Ishikawa (cell line): ENCODE measurements around the gene TCF7.

ENCODE experiments used
- CEBPB ChIP-seq: IDR thresholded peaks from 2 replicates; pipeline ENCODE4 v1.6.1; 2012
- CREB1 ChIP-seq: IDR thresholded peaks from 2 replicates; pipeline ENCODE4 v1.6.1; 2012; ENCODE audit warnings: low read depth
- EGR1 ChIP-seq: IDR thresholded peaks from 2 replicates; pipeline ENCODE4 v1.6.1; 2012
- EP300 ChIP-seq: IDR thresholded peaks from 2 replicates; pipeline ENCODE4 v1.6.1; 2012; ENCODE audit warnings: borderline replicate concordance
- FOXM1 ChIP-seq: IDR thresholded peaks from 2 replicates; pipeline ENCODE4 v1.6.1; 2012; ENCODE audit warnings: low read depth, borderline replicate concordance
- NFIC ChIP-seq: IDR thresholded peaks from 2 replicates; pipeline ENCODE4 v1.6.1; 2012
- RAD21 ChIP-seq: IDR thresholded peaks from 2 replicates; pipeline ENCODE4 v1.6.1; 2012; ENCODE audit warnings: low read depth
- TAF1 ChIP-seq: IDR thresholded peaks from 2 replicates; pipeline ENCODE4 v1.6.1; 2012; ENCODE audit warnings: low read depth, mild to moderate bottlenecking
- TCF12 ChIP-seq: IDR thresholded peaks from 2 replicates; pipeline ENCODE4 v1.6.1; 2012; ENCODE audit warnings: low read depth
- TEAD4 ChIP-seq: IDR thresholded peaks from 2 replicates; pipeline ENCODE4 v1.6.1; 2012
- YY1 ChIP-seq: IDR thresholded peaks from 2 replicates; pipeline ENCODE4 v1.6.1; 2012; ENCODE audit warnings: low read depth
- ZBTB7A ChIP-seq: IDR thresholded peaks from 2 replicates; pipeline ENCODE4 v1.6.1; 2012; ENCODE audit warnings: low read depth
- TF ChIP-seq, protein P1 (sequence below): IDR thresholded peaks from 2 replicates; pipeline ENCODE4 v1.6.1; 2012
- TF ChIP-seq, protein P2 (sequence below): IDR thresholded peaks from 2 replicates; pipeline ENCODE4 v1.6.1; 2012; ENCODE audit warnings: low read depth, mild to moderate bottlenecking
- TF ChIP-seq, protein P3 (sequence below): IDR thresholded peaks from 2 replicates; pipeline ENCODE4 v1.6.1; 2012

The TCF7 gene

GRCh38 chr5:134115806-134116175 is 1.3 kb downstream of the TCF7 start:
- no peak for TF ChIP-seq NFIC
- TF ChIP-seq CREB1 = no peak
- no peak for TF ChIP-seq TAF1
- no peak for TF ChIP-seq EP300
- no peak for TF ChIP-seq FOXM1
- TF ChIP-seq YY1 = no peak
- TF ChIP-seq TCF12 = no peak
- no peak for TF ChIP-seq TEAD4
- TF ChIP-seq, protein P1, sequence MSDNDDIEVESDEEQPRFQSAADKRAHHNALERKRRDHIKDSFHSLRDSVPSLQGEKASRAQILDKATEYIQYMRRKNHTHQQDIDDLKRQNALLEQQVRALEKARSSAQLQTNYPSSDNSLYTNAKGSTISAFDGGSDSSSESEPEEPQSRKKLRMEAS = no peak
- TF ChIP-seq, protein P2, sequence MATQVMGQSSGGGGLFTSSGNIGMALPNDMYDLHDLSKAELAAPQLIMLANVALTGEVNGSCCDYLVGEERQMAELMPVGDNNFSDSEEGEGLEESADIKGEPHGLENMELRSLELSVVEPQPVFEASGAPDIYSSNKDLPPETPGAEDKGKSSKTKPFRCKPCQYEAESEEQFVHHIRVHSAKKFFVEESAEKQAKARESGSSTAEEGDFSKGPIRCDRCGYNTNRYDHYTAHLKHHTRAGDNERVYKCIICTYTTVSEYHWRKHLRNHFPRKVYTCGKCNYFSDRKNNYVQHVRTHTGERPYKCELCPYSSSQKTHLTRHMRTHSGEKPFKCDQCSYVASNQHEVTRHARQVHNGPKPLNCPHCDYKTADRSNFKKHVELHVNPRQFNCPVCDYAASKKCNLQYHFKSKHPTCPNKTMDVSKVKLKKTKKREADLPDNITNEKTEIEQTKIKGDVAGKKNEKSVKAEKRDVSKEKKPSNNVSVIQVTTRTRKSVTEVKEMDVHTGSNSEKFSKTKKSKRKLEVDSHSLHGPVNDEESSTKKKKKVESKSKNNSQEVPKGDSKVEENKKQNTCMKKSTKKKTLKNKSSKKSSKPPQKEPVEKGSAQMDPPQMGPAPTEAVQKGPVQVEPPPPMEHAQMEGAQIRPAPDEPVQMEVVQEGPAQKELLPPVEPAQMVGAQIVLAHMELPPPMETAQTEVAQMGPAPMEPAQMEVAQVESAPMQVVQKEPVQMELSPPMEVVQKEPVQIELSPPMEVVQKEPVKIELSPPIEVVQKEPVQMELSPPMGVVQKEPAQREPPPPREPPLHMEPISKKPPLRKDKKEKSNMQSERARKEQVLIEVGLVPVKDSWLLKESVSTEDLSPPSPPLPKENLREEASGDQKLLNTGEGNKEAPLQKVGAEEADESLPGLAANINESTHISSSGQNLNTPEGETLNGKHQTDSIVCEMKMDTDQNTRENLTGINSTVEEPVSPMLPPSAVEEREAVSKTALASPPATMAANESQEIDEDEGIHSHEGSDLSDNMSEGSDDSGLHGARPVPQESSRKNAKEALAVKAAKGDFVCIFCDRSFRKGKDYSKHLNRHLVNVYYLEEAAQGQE = no peak
- no peak for TF ChIP-seq EGR1
- TF ChIP-seq, protein P3, sequence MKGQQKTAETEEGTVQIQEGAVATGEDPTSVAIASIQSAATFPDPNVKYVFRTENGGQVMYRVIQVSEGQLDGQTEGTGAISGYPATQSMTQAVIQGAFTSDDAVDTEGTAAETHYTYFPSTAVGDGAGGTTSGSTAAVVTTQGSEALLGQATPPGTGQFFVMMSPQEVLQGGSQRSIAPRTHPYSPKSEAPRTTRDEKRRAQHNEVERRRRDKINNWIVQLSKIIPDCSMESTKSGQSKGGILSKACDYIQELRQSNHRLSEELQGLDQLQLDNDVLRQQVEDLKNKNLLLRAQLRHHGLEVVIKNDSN = no peak
- no peak for TF ChIP-seq ZBTB7A
- no peak for TF ChIP-seq CEBPB
- no peak for TF ChIP-seq RAD21

- TF ChIP-seq TCF12 (no peak), ZBTB7A (no peak), CEBPB (no peak), EGR1 (no peak), NFIC (no peak), TEAD4 (no peak), EP300 (no peak), FOXM1 (no peak), TAF1 (no peak), RAD21 (no peak), YY1 (no peak), CREB1 (no peak)
- TF ChIP-seq, protein P2 = no peak
- TF ChIP-seq, protein P3 = no peak
- TF ChIP-seq, protein P1 = no peak
Measured at GRCh38 chr5:134116286-134116685, 1.8 kb downstream of the TCF7 start.

GRCh38 chr5:134116789-134117761 is 2.6 kb downstream of the TCF7 start:
- TF ChIP-seq, protein P1 = no peak
- TF ChIP-seq TEAD4 = no peak
- no peak for TF ChIP-seq EGR1
- no peak for TF ChIP-seq CEBPB
- no peak for TF ChIP-seq EP300
- TF ChIP-seq, protein P3 = no peak
- no peak for TF ChIP-seq RAD21
- TF ChIP-seq CREB1 = no peak
- no peak for TF ChIP-seq ZBTB7A
- no peak for TF ChIP-seq TCF12
- TF ChIP-seq NFIC = no peak
- no peak for TF ChIP-seq FOXM1
- TF ChIP-seq TAF1 = no peak
- no peak for TF ChIP-seq YY1
- TF ChIP-seq, protein P2 = no peak
